Measurements from ENCODE around the gene MAB21L4.

The MAB21L4 gene

DNA sequence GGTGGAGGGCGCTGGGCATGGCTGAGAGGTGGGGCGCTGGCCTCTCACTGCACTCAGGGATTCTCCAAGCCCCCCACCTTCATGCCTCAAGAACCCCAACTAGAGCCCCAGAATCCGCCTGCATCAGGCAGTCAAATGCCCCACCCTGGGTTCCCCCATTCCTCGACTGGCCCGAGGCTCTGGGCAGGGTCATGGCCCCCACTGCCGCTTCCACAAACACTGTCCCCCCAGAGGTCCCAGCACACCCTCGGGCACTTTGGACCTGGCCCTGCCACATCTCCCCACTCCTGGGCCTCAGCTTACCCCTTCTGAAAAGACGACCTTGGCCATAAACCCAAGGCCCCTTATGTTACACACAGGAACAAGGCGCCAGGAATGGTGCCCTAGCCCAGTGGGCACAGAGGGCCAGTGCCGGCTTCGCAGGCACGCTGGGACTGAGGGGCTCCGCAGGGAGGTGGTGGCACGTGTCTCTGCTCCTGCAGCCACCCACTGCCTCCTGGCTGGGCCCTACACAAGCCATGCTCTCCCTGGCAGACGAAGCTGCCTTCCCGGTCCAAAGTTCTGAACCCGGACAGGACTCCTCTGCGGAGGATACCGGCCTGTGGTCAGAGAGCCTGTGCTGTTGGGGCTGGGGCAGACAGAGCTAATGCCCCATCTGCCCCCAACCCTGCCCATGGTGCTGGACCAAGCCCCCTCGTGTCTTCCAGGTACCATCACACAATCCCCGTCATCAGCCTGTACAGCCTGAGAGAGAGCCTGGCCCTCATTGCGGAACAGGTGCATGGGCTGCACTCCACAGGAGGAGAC lies 20.5 kb downstream of the MAB21L4 start:
- no peak overlapping the region for H3K9ac ChIP-seq (ENCODE audit: low read depth, low read length)
- no peaks in the 10 kb centered on the region for H3K36me3 ChIP-seq (ENCODE audit: control insufficient read depth, insufficient read depth, low read length)

DNA sequence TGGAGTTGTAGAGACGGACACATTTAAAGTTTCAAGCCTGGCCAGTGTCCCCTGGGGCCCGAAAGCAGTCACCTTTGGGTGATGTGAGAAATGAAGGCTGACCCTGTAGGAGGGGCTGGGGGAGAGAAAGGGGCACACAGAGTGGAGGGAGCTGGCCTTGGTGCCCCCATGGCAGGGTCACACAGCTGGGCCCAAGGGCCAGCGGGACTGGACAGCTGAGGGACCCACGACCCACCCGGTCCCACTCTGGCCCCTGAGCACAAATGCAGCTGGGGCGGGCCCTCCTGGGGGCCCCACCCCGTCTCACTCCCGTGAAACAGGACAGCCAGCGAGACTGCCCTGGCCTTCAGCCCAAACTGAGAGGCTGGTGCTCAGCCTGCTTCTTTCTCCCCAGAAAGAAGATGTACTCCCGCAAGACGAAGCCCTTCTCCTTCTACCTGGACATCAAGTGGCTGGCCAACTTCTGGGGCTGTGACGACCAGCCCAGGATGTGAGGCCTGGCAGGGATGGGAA lies 21.2 kb downstream of the MAB21L4 start:
- Histone ChIP-seq H3K27me3 (ENCODE audit: control insufficient read depth, insufficient read depth, low read length) (no peaks in the 10 kb centered on the region), H3K9me3 (ENCODE audit: control insufficient read depth, insufficient read depth, low read length) (no peaks in the 10 kb centered on the region), H3K4me3 (ENCODE audit: low read depth, low read length) (no peak overlapping the region), H3K4me1 (ENCODE audit: control insufficient read depth, insufficient read depth, low read length) (no peaks in the 10 kb centered on the region), H3K36me3 (ENCODE audit: control insufficient read depth, insufficient read depth, low read length) (no peaks in the 10 kb centered on the region), H3K9ac (ENCODE audit: low read depth, low read length) (no peak overlapping the region)

More for the DNA sequence above, 20.5 kb downstream of the MAB21L4 start:
- Histone ChIP-seq H3K27me3 (ENCODE audit: control insufficient read depth, insufficient read depth, low read length) (no peaks in the 10 kb centered on the region), H3K4me3 (ENCODE audit: low read depth, low read length) (no peak overlapping the region), H3K4me1 (ENCODE audit: control insufficient read depth, insufficient read depth, low read length) (no peaks in the 10 kb centered on the region), H3K9me3 (ENCODE audit: control insufficient read depth, insufficient read depth, low read length) (no peaks in the 10 kb centered on the region)

DNA sequence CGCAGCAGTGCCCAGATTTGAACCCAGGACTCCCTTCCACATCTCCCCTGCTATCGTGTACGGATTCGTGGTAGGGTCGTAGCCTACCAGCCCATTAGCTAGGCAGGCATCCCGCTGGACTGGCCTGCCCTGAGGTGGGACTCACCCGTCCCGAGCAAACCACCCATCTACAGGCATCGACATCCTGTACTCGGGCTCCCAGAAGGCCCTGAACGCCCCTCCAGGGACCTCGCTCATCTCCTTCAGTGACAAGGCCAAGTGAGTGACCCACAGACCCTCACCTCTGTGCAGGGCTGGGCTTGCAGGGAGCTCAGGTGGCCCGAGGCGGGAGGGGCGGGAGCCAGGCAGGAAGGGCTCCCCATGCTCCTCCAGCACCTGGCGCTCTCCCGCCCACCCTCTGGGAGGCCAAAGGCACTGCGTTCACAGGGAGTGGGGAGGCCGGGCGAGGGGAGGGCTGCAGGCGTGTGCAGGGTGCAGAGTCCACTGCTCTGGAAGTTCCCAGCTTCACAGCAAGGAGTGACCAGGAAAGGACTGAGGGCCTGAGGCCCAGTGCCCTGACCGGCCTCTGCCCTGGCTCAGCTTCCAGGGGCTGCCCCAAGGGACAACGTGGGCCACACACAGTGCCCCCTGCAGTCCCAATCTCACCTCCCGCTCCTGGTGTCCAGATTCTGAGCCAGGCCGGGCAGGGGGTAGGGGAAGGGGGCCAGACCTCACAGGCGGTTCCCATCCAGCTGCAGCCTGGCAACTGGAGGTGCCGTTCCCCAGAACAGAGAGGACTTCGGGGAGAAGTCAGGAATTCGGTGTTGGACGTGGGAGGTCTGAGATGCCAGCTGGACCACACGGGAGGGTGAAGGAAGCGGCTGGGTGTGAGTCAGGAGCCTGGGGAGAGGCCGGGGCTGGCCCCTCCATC lies 21.9 kb downstream of the MAB21L4 start:
- Histone ChIP-seq H3K4me1 (ENCODE audit: control insufficient read depth, insufficient read depth, low read length) (no peaks in the 10 kb centered on the region), H3K9me3 (ENCODE audit: control insufficient read depth, insufficient read depth, low read length) (no peaks in the 10 kb centered on the region), H3K27me3 (ENCODE audit: control insufficient read depth, insufficient read depth, low read length) (no peaks in the 10 kb centered on the region), H3K4me3 (ENCODE audit: low read depth, low read length) (no peak overlapping the region), H3K36me3 (ENCODE audit: control insufficient read depth, insufficient read depth, low read length) (no peaks in the 10 kb centered on the region), H3K9ac (ENCODE audit: low read depth, low read length) (no peak overlapping the region)

DNA sequence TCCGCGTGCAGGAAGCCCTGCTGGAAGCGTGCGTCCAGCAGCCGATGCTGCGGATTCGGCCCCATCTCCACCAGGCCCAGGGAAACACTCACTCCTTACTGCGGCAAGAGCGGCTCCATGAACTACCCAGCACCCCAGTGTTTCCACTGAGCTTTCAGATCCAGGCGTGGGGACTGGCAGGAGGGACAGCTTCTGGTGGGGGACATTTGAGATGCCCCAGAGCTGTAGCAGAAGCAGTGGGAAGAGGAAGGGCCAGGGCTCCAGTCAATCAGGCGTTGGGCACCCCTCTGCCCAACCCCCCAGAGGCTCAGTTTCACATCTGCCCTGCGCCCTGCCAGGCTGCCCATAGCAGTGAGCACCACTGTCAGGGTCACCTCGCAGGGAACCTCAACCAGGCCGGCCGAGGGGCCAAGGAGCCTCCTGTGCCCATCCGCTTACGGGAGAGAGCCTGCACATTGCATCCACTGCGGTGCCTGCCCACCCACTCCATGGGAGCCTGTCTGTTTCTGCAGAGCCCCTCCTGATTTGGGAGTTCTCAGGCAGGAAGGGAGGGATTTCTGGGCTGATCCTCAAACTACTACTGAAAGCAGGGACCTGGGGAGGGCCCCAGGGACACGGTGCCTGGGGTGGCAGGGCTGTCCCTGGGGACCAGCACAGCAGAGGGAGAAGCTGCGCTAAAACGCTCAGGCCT lies 22.7 kb downstream of the MAB21L4 start:
- Histone ChIP-seq H3K4me1 (ENCODE audit: control insufficient read depth, insufficient read depth, low read length) (no peaks in the 10 kb centered on the region), H3K4me3 (ENCODE audit: low read depth, low read length) (no peak overlapping the region), H3K9ac (ENCODE audit: low read depth, low read length) (no peak overlapping the region)

DNA sequence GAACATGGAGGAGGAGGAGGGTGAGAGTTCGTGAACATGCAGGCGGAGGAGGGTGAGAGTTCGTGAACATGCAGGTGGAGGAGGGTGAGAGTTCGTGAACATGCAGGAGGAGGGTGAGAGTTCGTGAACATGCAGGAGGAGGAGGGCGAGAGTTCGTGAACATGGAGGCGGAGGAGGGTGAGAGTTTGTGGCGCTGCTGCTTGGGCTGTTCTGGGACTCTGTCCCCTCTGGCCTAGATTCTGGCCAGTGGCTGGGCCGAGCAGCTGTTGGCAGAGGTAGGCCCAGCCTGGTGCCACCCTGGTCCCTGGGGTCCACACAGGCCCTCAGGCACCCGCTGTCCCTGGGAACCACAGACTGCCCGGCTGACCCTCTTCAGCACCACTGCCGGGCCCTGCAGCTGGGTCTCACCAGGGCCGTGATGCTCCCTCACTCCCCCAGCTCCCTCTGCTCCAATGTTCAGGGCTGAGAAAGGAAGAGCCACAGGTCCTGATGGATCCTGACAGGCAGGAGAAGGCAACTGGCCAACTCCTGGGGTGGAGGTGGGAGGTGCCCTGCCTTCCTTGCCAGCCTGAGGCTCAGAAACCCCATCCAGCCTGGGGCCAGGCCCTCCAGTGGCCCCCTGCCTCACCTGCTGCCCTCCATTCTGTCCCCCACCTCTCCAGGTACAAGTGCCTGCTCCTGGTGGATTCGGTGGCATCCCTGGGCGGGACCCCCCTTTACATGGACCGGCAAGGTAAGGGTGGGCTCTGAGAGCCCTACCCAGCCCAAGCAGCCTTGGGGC lies 23.4 kb downstream of the MAB21L4 start:
- H3K4me3 ChIP-seq (ENCODE audit: low read depth, low read length) = no peak overlapping the region
- no peak overlapping the region for H3K9ac ChIP-seq (ENCODE audit: low read depth, low read length)
- no peaks in the 10 kb centered on the region for H3K36me3 ChIP-seq (ENCODE audit: control insufficient read depth, insufficient read depth, low read length)
- H3K27me3 ChIP-seq (ENCODE audit: control insufficient read depth, insufficient read depth, low read length) = no peaks in the 10 kb centered on the region
- no peaks in the 10 kb centered on the region for H3K9me3 ChIP-seq (ENCODE audit: control insufficient read depth, insufficient read depth, low read length)
- no peaks in the 10 kb centered on the region for H3K4me1 ChIP-seq (ENCODE audit: control insufficient read depth, insufficient read depth, low read length)

More for the DNA sequence above, 22.7 kb downstream of the MAB21L4 start:
- no peaks in the 10 kb centered on the region for H3K9me3 ChIP-seq (ENCODE audit: control insufficient read depth, insufficient read depth, low read length)
- no peaks in the 10 kb centered on the region for H3K36me3 ChIP-seq (ENCODE audit: control insufficient read depth, insufficient read depth, low read length)
- H3K27me3 ChIP-seq (ENCODE audit: control insufficient read depth, insufficient read depth, low read length) = no peaks in the 10 kb centered on the region

DNA sequence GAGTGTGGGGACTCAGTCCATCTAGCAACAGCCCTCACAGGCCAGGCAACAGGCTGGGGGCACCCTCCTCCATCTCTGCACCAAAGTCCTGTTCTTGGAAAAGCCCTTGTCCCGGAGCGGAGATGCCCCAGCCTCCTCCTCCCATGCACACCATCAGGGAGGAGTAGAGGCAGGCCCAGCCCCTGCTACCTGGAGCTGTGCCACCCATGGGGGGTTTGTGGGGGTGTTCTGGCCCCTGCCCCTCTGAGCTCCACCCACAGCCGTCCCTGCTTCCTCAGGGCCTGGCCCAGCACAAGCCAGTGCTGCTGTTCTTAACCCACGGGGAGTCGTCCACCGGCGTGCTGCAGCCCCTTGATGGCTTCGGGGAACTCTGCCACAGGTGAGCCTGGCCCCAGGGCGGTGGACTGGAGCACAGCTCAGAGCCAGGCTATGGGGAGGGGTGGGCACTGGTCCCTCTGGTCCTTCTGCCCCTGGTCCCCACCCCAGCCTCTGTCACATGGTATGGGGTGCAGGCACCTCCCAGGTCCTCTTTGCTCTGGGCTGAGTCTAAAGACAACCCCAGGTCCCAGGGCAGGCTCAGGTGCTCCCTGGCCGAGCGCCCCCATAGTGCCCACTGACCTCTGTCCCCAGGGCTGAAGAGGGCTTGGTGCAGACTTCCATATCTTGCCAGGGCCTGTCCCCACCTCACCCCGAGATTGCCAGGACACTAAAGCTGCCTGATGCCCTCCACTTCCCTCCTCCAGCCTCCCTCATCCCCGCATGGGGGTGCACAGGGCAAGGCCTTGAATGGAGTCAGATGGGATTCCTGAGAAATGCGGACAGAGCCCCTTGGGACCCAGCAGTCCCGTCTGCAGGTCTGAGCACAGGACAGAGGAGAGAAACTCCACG lies 24.6 kb downstream of the MAB21L4 start:
- Histone ChIP-seq H3K9me3 (ENCODE audit: control insufficient read depth, insufficient read depth, low read length) (no peaks in the 10 kb centered on the region), H3K27me3 (ENCODE audit: control insufficient read depth, insufficient read depth, low read length) (no peaks in the 10 kb centered on the region), H3K4me1 (ENCODE audit: control insufficient read depth, insufficient read depth, low read length) (no peaks in the 10 kb centered on the region), H3K36me3 (ENCODE audit: control insufficient read depth, insufficient read depth, low read length) (no peaks in the 10 kb centered on the region), H3K4me3 (ENCODE audit: low read depth, low read length) (no peak overlapping the region), H3K9ac (ENCODE audit: low read depth, low read length) (no peak overlapping the region)

DNA sequence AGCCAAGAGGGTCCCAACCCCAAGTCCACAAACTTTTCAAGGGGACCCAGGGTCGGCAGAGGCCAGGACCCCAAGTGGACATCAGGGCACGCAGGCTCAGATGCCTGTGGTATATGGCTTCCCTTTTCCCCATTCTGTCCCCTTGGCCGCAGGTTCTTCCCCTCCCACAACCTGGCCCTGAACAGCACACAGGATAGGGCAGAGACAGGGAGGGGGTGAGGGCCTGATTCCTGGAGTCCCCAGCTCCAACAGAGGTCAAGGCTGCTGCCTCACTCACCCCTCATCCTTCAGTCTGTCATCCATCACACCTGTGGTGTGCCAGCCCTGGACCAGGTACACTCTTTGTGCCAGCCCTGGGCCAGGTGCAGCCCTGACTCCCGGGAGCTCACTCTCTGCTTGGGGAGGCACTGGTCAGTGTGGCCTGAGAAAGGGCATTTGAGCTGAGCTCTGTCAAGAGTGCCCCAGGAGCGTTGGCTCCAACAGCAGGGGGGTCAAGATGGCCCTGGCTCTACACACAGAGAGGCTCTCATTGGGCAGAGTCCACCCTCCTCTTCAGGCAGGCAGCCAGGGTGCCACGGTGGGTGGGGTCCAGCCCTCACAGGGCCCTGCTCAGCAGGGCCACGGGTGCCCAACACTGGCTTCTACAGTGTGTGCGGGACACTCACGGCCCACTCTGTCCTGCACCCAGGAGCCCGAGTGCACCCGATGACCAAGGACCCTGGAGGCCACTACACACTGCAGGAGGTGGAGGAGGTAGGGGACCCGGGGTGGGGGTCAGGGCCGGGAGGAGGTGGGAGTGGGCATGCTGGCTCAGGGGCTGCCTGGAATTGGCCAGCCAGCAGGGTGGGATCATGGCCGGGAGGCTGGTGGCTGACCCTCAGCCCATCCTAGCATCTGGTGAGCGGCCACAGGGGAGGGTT lies 25.7 kb downstream of the MAB21L4 start:
- H3K9ac ChIP-seq (ENCODE audit: low read depth, low read length) = no peak overlapping the region
- no peaks in the 10 kb centered on the region for H3K27me3 ChIP-seq (ENCODE audit: control insufficient read depth, insufficient read depth, low read length)
- H3K4me1 ChIP-seq (ENCODE audit: control insufficient read depth, insufficient read depth, low read length) = no peaks in the 10 kb centered on the region
- H3K36me3 ChIP-seq (ENCODE audit: control insufficient read depth, insufficient read depth, low read length) = no peaks in the 10 kb centered on the region
- H3K4me3 ChIP-seq (ENCODE audit: low read depth, low read length) = no peak overlapping the region
- no peaks in the 10 kb centered on the region for H3K9me3 ChIP-seq (ENCODE audit: control insufficient read depth, insufficient read depth, low read length)

DNA sequence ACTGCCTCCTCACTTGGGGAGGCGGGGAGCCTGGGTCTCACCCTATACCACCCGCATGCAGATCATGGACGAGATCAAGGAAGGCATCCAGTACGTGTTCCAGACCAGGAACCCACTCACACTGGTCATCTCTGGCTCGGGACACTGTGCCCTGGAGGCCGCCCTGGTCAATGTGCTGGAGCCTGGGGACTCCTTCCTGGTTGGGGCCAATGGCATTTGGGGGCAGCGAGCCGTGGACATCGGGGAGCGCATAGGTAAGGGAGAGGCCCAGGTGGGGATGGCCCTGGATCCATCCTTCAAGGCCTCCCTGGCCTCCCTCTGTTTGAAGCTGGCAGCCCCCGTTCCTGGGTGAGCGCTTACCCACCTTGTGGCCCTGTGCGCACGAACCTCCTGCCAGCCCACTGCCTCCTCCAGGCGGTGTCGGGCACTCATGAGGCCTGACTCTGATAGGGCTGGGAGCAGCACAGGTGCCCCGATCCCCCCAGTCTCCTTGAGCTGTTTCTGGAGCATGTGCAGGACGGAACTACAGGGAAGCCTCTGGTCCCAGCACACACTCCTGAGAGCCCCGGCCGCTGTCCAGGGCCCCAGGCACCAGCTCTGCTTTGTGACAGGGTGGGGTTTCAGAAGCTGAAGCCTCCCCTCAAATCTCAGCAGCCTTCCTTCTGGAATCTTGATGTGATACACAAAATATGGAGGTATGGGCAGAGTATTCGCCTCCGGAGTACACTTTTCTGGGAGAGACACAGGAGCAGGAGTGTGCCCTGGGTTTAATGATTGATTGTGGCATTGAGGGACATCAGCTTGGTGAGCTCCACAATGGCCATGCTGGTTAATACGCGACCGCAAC lies 26.6 kb downstream of the MAB21L4 start:
- Histone ChIP-seq H3K9ac (ENCODE audit: low read depth, low read length) (no peak overlapping the region), H3K4me3 (ENCODE audit: low read depth, low read length) (no peak overlapping the region), H3K4me1 (ENCODE audit: control insufficient read depth, insufficient read depth, low read length) (no peaks in the 10 kb centered on the region)

More for the DNA sequence above, 26.6 kb downstream of the MAB21L4 start:
- H3K27me3 ChIP-seq (ENCODE audit: control insufficient read depth, insufficient read depth, low read length) = no peaks in the 10 kb centered on the region
- H3K9me3 ChIP-seq (ENCODE audit: control insufficient read depth, insufficient read depth, low read length) = no peaks in the 10 kb centered on the region
- H3K36me3 ChIP-seq (ENCODE audit: control insufficient read depth, insufficient read depth, low read length) = no peaks in the 10 kb centered on the region
